Measurements from ENCODE around the gene TP53. TPM values are rescaled to one million over a fixed set of nuclear protein-coding genes. Genes with fewer than 3 reads are reported as not detected.

Gene TP53
- total RNA-seq, 4 donors from 2014 or later, result 5.9 to 58.3 (median 30.7) TPM

DNA sequence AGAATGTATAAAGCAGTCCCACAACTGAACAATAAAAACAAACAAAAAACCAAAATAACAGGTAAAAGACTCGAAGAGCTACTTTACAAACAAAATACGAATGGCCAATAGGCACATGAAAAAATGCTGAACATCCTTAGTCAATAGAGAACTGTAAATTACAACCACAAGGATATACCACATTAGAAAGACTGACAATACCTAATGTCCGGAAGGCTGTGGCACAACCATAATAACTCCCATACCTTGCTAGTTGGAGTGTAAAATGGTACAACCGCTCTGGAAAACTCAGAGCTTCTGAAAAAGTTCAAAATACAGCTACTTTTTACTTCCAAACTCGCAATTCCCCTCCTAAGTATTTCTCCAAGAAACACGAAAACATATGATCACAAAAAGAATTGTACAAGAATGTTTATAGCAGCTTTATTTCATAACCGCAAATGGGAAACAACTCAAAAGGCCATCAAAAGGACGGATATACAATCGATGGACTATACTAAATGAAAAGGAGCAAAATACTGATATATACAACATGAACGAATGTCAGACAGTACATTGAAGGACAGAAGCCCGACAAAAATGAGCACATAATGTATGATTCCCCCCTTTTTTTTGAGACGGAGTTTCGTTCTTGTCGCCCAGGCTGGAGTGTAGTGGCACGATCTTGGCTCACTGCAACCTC, 2.3 kb downstream of the TP53 start:
- Histone ChIP-seq H3K27me3 (no peaks in the 10 kb centered on the region), H3K9me3 (no peaks in the 10 kb centered on the region), H3K4me1 (peaks cover 6 to 16% of the 10 kb centered on the region in 2 donors), H3K36me3 (no peaks in the 10 kb centered on the region), H3K27ac (peak overlapping the region; percentile 94 to 98), H3K4me3 (peak overlapping the region; percentile 83 to 85)
- intact Hi-C loops (cut with DNase I; ENCODE audit: low total_unique reads), result loop anchor here (5.0 kb wide), 1 partner anchor 58 kb away; the partner anchor contains the start of gene SAT2
- TF ChIP-seq POLR2A (IDR thresholded peaks at IDR 0.05), result no peak
- TF ChIP-seq, protein P1, sequence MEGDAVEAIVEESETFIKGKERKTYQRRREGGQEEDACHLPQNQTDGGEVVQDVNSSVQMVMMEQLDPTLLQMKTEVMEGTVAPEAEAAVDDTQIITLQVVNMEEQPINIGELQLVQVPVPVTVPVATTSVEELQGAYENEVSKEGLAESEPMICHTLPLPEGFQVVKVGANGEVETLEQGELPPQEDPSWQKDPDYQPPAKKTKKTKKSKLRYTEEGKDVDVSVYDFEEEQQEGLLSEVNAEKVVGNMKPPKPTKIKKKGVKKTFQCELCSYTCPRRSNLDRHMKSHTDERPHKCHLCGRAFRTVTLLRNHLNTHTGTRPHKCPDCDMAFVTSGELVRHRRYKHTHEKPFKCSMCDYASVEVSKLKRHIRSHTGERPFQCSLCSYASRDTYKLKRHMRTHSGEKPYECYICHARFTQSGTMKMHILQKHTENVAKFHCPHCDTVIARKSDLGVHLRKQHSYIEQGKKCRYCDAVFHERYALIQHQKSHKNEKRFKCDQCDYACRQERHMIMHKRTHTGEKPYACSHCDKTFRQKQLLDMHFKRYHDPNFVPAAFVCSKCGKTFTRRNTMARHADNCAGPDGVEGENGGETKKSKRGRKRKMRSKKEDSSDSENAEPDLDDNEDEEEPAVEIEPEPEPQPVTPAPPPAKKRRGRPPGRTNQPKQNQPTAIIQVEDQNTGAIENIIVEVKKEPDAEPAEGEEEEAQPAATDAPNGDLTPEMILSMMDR (IDR thresholded peaks at IDR 0.05), result no peak
- no peak for DNase-seq

DNA sequence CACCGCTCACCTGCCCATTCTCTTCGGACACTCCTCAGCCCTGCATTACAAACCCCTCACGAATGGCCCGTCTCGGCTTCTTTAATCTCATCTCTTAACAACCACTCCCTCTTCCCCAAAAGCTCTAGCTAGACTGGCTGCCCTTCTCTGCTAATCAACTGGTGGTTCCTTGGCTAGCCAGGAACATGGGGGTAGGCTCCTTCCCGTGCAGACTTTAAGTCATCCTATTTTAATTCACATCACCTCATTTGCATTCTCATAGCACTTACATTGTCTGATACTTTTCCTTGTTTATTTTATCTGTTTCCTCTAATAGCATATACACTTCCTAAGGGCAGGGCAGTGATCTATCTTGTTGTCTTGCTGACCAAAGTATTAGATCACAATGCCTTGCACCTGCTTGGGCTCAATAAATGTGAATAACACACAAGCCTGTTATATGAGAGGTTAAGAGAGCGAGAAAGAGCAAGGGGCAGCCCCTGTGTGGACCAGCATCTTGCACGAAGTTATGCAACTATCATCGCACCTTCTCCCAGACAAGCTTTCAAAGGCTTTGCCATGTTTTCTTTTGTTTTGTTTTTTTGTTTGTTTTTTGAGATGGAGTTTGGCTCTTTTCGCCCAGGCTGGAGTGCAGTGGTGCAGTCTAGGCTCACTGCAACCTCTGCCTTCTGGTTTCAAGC, 9.8 kb downstream of the TP53 start:
- intact Hi-C loops (cut with DNase I; ENCODE audit: low total_unique reads), result no loop called here
- peaks cover 0 to 6% of the 10 kb centered on the region in 2 donors for H3K9me3 ChIP-seq
- H3K4me3 ChIP-seq, result no peak overlapping the region
- no peaks in the 10 kb centered on the region for H3K27me3 ChIP-seq
- H3K27ac ChIP-seq, result no peak overlapping the region
- no peaks in the 10 kb centered on the region for H3K4me1 ChIP-seq
- TF ChIP-seq POLR2A (IDR thresholded peaks at IDR 0.05), result no peak
- TF ChIP-seq, protein P1 (IDR thresholded peaks at IDR 0.05), result no peak
- H3K36me3 ChIP-seq, result no peaks in the 10 kb centered on the region
- no peak for DNase-seq

DNA sequence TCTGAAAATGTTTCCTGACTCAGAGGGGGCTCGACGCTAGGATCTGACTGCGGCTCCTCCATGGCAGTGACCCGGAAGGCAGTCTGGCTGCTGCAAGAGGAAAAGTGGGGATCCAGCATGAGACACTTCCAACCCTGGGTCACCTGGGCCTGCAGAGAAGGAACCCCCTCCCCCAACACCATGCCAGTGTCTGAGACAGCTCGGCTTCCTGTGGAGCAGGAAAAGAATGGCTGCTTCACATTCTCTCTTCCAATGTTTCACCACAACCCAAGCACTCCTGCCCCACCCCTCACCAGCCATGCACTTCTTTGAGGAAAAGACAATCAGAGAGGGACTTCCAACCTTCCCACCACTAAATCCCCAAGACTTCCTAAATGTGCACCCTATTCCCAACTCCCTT, 10.8 kb downstream of the TP53 start:
- DNase-seq, result no peak
- intact Hi-C loops (cut with DNase I; ENCODE audit: low total_unique reads), result no loop called here
- Histone ChIP-seq H3K36me3 (no peaks in the 10 kb centered on the region), H3K27ac (no peak overlapping the region), H3K27me3 (no peaks in the 10 kb centered on the region), H3K4me1 (no peaks in the 10 kb centered on the region), H3K9me3 (peaks cover 0 to 6% of the 10 kb centered on the region in 2 donors), H3K4me3 (no peak overlapping the region)
- TF ChIP-seq, protein P1 (IDR thresholded peaks at IDR 0.05), result no peak
- TF ChIP-seq POLR2A (IDR thresholded peaks at IDR 0.05), result no peak

DNA sequence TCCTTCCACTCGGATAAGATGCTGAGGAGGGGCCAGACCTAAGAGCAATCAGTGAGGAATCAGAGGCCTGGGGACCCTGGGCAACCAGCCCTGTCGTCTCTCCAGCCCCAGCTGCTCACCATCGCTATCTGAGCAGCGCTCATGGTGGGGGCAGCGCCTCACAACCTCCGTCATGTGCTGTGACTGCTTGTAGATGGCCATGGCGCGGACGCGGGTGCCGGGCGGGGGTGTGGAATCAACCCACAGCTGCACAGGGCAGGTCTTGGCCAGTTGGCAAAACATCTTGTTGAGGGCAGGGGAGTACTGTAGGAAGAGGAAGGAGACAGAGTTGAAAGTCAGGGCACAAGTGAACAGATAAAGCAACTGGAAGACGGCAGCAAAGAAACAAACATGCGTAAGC, 12.4 kb downstream of the TP53 start:
- Histone ChIP-seq H3K9me3 (peaks cover 0 to 6% of the 10 kb centered on the region in 2 donors), H3K27me3 (no peaks in the 10 kb centered on the region), H3K27ac (no peak overlapping the region), H3K4me3 (no peak overlapping the region), H3K4me1 (no peaks in the 10 kb centered on the region), H3K36me3 (no peaks in the 10 kb centered on the region)
- TF ChIP-seq, protein P1 (IDR thresholded peaks at IDR 0.05), result no peak
- TF ChIP-seq POLR2A (IDR thresholded peaks at IDR 0.05), result no peak
- no peak for DNase-seq
- intact Hi-C loops (cut with DNase I; ENCODE audit: low total_unique reads), result no loop called here

DNA sequence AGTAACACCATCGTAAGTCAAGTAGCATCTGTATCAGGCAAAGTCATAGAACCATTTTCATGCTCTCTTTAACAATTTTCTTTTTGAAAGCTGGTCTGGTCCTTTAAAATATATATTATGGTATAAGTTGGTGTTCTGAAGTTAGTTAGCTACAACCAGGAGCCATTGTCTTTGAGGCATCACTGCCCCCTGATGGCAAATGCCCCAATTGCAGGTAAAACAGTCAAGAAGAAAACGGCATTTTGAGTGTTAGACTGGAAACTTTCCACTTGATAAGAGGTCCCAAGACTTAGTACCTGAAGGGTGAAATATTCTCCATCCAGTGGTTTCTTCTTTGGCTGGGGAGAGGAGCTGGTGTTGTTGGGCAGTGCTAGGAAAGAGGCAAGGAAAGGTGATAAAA, 14.1 kb downstream of the TP53 start:
- DNase-seq, result no peak
- Histone ChIP-seq H3K9me3 (peaks cover 0 to 6% of the 10 kb centered on the region in 2 donors), H3K27me3 (no peaks in the 10 kb centered on the region), H3K27ac (no peak overlapping the region), H3K36me3 (no peaks in the 10 kb centered on the region), H3K4me3 (no peak overlapping the region), H3K4me1 (no peaks in the 10 kb centered on the region)
- TF ChIP-seq, protein P1 (IDR thresholded peaks at IDR 0.05), result no peak
- TF ChIP-seq POLR2A (IDR thresholded peaks at IDR 0.05), result no peak
- intact Hi-C loops (cut with DNase I; ENCODE audit: low total_unique reads), result no loop called here

All from uterus (tissue), 4 donors.